GM19324 (cell line): ENCODE data around the gene OGT.

Experiments
- ATAC-seq: cut with Tn5 transposase; IDR thresholded peaks from one replicate; pipeline ENCODE4 v1.9.1; 2021; ENCODE audit warnings: mild to moderate bottlenecking, moderate library complexity; ENCODE audit not compliant: unreplicated experiment, low FRiP score

OGT gene

DNA sequence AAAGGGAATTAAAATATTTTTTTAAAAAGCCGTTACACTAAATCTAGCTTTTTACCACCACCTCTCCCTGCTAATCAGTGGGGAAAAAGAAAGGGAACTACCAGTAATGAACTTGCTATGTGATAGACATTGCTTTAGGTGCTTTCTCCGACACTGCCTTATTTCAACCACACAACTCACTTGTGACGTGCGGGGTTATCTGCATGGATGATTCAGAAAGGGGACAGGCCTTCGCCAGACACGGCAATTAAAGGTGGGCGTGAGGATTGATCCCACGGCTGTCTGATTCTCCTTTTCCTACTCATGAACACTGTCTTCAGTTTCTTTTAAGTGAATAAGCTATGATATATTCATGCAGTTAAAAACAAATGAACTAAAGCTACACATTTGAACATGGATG, 86.3 kb downstream of the OGT start:
- no peak for ATAC-seq

DNA sequence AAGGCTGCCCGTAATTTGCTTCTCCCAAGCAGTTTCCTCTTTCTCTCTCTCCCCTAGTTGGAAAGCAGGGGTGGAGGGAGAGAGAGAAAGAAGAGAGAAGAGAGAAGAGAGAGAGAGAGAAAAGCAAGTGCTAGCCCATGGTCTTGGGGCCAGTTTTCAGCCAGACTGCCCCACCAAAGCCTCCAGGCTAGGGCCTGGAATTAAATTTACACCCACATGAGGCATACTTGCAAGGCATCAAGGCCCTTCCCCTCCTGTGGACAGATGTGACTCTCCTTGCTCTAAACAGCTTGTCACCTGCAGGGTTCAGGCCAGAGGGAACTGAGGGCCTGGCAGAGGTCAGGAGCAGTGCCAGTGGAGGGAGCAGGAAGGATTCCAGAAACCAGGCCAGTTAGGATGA, 87.1 kb downstream of the OGT start:
- no peak for ATAC-seq

DNA sequence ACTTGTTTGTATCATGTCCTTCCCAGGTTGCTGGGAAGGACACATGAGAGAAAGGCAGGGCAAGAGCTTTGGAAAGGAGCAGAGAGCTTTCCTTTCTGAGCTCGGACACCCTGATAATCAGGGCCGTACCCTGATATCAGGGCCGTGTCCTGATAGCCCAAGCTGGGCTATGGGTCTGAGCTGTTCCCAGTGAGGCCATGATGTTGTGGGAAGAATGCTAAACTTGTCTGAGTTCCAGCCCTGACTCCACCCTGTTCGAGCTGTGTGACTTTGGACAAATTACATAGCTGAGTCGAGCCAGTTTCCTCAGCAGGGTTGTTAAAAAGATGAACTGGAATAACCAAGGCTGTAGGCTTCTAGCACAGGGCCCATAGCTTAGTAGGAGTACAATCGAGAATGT, 88.7 kb downstream of the OGT start:
- ATAC-seq, result no peak

DNA sequence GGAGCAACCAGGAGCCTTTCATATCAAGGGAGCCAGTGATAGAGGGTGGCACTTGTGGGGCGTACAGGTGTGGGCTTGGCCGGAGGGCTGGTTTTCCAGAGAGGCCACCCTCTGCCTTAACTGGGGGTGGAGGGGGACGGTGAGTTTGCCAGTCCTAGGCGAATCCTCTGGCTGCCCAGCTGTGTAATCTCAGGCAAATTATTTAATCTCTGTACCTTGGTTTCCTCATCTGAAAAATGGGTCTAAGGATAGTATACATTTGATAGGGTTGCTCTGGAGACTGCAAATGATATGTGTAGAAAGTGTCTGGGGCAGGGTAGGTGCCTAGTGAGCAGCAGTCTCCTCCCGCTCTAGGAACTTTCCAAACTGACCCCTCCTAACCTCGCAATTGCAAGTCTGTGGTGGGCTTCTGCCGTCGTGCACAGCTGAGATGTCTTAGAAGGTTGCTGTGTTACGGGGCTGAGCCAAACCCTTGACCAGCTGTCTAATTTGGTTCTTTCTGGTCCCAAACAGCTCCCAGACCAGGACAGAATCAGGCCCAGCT, 89.2 kb downstream of the OGT start:
- ATAC-seq, result no peak

DNA sequence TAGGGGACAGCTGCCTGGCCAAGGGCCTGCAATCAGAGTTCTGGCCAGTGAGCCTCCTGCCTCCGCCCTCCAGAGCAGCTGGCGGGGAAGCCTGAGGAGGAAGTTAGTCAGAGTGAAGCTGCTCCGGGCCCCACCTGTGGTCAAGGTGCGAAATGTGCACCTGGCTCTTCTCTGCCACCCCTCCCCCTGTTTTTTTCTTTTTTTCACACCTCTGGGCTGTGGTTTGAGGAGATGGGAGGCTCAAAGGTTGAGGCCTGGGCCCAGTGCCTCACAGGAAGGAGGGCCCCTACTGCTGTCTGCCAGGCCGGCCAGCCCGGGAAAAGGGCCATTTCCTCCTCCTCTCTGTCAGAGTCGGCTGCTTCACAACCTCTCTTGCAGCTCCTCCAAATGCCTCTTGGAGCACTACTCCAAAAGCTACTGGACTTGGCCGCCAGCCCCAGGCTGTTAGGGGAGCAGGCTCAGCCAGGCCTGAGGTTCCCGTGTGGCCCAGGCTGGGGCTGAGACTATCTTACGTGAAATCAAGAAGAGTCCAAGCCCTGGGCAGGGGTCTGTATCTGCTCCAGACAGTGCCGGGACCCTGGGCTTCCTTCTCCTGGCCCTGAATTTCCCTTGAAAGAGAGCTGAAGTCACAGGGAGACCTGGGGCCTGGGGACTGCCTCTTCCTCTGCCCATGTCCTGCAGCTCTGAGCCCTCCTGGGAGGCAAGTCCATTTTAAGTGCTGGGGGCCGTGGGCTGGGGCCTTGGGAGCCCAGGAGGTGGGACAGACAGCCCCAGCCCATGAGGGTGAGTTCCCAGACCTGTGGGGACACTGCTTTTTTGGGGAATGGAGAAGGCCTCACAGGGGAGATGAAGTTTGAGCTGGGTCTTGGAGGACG, 89.9 kb downstream of the OGT start:
- peak; percentile 64 for ATAC-seq

DNA sequence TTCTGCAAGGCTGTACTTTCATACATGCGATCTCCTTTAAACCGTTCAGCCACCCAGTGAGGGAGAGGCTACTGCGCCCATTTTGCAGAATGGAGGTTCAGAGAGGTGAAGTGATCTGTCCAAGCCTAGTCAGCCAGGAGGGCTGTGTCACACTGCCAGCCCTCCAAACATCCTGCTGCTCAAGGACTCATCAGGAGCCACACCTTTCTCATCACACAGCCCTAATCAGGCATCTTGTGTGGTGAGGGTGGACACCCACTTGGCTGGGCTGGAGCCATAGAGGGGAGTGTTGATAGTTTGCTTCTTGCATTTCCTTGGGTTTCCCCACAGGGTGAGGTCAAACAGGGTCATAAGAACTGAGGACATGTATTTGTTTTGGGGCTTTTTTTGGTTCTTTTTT, 90.8 kb downstream of the OGT start:
- ATAC-seq, result no peak

DNA sequence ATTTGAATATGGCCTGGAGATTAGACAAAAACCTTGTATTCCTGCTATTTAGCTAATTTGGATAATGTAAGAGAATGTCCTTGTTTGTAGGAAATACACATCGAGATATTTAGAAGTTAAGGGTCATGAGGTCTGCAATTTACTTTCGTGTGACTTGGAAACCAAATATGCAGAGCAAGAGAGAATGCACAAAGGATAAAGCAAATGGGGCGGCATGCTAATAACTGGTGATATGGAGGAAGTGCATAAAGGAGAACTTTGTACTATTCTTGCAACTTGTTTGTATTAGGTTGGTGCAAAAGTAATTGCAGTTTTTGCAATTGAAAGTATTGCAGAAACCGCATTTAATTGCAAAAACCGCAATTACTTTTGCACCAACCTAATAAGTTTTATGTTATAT, 92.6 kb downstream of the OGT start:
- no peak for ATAC-seq
